CD4-positive, alpha-beta T cell treated with Interleukin-6 for 4 hours (primary cell): ENCODE data around the gene TCN1.
"Not testable (repeated sequence)": the region's sequence is repeated elsewhere in the genome, so short reads cannot be mapped to it uniquely, and the experiment has no call there.

ENCODE experiments used
- DNase-seq: peaks from one replicate; pipeline ENCODE4 v3.0.0-alpha.2; 2020; ENCODE audit warnings: mixed read lengths

TCN1 gene, protein sequence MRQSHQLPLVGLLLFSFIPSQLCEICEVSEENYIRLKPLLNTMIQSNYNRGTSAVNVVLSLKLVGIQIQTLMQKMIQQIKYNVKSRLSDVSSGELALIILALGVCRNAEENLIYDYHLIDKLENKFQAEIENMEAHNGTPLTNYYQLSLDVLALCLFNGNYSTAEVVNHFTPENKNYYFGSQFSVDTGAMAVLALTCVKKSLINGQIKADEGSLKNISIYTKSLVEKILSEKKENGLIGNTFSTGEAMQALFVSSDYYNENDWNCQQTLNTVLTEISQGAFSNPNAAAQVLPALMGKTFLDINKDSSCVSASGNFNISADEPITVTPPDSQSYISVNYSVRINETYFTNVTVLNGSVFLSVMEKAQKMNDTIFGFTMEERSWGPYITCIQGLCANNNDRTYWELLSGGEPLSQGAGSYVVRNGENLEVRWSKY

DNA sequence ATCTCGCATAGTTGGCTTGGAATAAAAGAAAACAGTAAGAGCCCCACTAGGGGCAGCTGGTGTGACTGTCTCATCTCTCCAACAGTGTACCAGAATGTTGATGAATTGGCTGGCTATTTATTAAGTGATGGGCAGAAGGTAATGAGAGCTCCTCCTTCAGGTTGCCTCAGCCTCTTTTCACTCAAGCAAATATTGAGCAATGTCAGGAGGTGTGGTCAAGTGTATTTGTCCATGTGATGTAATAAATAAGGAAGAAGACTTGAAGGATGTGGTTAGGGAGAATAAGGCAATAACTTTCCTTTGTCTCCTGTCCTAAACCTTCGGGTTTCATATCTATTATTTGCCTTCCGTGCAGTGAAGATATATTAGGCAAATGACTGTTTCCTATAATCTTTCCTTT, at the start of gene TCN1:
Gene TCN1 (minus strand): TSS at position 91 of the 400 bp plus-strand sequence. CDS start 17 bp downstream, at position 74.
- no peak for DNase-seq

DNA sequence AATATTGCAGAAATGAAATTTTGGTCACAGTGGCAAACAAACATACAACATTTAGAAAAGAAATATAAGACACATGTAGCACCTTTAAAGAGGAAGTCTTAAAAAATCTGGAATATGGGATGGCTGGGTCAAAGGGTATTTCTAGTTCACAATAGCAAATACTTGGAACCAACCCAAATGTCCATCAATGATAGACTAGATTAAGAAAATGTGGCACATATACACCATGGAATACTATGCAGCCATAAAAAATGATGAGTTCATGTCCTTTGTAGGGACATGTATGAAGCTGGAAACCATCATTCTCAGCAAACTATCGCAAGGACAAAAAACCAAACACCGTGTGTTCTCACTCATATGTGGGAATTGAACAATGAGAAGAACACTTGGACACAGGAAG, 37.3 kb upstream of the TCN1 start:
- DNase-seq: not testable (repeated sequence)

- DNase-seq: no peak
Observed at GRCh38 chr11:59901306-59901705, 35.0 kb upstream of the TCN1 start.

DNA sequence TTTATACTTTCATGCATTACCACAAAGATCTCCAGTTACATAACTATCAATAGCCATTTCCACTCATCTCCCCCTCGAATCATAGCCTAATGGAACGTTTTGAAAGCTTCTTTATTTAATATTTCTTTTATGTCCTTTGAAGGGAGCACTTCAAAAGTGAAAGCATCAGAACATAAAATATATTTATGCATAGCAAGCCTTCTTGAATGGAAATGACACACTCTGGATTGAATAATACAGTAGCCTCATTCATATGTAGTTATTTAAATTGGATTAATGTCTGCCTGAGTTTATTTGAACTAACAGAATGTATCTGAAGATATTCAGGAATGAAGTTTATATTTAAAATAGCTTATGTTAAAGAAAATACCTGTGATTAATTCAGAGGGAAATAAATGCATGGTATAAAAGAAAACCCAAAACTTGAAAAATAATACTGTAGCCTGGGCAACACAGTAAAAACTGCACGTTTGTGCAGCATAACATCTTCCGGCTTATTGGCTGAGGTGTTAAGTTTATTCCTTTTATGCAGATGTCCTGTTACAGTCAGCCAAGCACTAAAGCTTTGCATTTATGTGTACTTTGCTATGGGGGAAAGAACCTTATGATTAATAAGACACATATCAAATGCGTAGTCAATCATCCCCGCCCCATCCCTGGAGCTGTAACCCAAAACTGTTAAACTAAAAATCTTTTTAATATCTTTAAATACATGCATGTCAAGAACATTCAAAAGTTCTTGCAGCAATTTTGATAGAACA, 34.3 kb upstream of the TCN1 start:
- no peak for DNase-seq

GRCh38 chr11:59899532-59899931, 33.2 kb upstream of the TCN1 start:
- no peak for DNase-seq

DNA sequence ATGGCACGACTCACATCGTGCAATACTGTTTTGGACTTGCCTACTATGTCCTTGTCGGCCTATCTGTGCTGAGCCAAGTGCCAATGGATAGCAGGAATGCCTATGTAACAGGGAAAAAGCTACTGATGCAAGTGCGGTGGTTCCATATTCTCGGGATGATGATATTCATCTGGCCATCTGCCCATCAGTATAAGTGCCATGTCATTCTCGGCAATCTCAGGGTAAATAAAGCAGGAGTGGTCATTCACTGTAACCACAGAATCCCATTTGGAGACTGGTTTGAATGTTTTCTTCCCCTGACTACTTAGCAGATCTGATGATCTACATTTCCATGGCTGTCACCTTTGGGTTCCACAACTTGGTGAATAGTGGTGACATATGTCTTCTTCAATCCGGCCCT, 32.4 kb upstream of the TCN1 start:
- no peak for DNase-seq

- DNase-seq: no peak
Observed at GRCh38 chr11:59898046-59898445, 31.8 kb upstream of the TCN1 start.

DNA sequence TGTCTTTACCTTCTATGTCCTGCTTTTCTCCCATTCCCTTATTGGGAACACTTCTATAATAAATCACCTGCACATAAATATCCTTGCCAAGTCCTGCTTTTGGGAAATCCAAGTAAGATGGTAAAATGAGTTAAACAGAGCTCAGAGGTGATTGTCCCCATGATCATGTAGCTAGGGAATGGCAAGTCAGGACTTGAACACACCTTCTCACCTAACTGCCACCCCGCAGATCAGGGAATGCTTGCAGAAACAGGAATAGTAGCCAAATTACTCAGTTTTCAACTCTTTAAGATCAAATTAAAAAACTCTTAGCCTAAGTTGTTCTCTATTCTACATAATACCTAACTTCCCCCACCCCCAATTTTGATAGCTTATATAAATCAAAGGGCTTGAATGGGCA, 28.3 kb upstream of the TCN1 start:
- no peak for DNase-seq

GRCh38 chr11:59891781-59892181, 25.5 kb upstream of the TCN1 start:
- no peak for DNase-seq

- DNase-seq: not testable (repeated sequence)
Observed at GRCh38 chr11:59887156-59887555, 20.9 kb upstream of the TCN1 start.

GRCh38 chr11:59883597-59883996, 17.3 kb upstream of the TCN1 start:
- no peak for DNase-seq

- DNase-seq: no peak
Observed at GRCh38 chr11:59879567-59879966, 13.3 kb upstream of the TCN1 start.

- DNase-seq: no peak
Observed at GRCh38 chr11:59878575-59878974, 12.3 kb upstream of the TCN1 start, which contains the start of gene OOSP3. Gene OOSP3, plus strand, starts transcription at chr11:59878782. Its CDS starts 27 bp downstream, at chr11:59878809.

DNA sequence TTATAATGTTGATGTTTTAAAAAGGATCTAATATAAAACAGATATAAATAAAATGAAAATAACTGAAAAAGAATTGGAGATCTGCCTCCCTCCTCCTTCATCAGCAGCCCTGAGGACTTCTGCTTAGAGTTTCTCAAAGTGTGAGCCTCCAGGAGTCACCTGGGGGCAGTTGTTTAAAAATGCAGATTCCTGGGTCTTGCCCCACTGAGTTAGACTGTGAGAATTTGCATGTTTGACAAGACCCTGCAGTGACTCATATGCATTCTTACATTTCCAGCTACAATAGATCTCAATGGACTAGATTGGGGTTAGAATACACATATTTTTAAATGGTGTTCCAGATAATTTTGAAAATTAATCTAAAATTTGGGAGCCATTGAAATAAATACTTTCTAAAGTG, 11.5 kb upstream of the TCN1 start:
- no peak for DNase-seq

- DNase-seq: no peak
Observed at GRCh38 chr11:59877325-59877724, 11.0 kb upstream of the TCN1 start.

DNA sequence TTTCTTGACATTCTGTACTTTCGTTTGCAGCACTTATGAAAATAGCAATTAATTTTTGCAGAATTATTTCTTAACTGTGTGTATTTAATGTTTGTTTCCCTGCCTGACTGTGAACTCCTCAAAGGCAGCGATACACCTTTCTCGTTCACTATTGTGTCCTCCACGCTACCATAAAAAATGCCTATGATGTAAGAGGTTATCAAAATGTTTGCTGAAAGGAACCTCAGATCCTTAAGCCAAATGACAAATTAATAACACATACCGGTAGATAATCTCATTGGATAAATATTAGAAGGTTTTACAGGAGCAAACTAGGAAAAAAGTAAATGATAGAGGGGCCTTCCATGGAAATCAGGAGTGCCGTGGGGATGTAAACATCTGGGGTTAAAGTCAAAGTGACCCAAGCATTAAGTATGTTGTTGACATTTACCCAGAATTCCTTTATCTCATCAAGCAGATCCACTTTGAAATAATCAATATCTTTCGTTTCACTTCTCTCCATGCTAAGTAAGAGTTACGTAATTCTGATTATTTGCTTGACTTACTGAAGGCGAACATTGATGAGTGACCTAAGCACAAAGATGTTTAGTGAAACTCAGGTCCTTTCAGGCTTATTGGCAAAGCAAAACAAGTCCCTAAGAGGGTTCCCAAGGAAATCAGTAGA, 9.7 kb upstream of the TCN1 start:
- no peak for DNase-seq

DNA sequence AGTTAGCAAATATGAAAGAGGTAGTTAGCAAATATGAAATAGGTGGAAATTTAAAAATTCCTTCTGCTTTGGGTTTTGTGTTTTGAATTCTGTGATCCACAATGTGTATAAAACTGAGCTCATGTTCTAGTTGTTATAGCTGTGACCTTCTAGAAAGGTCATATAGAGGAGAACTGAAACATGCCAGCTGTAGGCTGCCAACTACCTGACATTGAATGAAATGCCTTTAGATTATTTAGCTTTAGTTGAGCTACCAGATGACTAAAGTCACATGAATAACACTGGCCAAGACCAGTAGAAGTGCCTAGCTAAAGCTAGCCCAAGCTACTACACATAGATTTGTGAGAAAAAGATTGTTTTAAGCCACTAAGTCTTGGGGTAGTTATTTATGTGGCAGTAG, 5.8 kb upstream of the TCN1 start:
- DNase-seq: no peak

DNA sequence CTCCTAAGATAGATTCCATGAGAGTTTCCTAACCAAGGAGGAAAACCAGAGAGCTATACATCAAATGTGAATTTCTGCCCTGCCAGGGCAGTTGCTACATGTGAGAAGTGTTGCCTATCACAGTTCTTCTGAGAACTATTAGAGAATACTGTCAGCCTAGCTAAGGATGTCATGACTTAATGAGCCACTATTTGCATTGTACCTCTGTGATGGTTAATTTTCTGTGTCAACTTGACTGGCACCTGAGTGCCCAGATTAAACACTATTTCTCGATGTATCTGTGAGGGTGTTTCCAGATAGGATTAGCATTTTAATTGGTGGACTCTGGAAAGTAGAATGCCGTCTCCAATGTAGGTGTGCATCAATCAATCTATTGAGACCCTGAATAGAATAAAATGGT, 1.7 kb upstream of the TCN1 start:
- no peak for DNase-seq

DNA sequence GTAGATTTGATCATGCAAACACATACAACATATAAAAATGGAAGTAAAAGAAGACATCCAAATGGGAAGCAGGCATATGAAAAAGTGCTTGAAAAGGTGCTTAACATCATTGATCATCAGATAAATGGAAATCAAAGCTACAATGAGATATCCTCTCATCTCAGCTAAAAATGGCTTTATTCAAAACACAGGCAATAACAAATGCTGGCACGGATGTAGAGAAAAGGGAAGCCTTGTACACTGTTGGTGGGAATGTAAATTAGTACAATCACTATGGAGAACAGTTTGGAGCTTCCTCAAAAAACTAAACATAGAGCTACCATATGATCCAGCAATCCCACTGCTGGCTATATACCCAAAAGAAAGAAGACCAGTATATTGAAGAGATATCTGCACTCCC, 549 bp upstream of the TCN1 start:
- no peak for DNase-seq

DNA sequence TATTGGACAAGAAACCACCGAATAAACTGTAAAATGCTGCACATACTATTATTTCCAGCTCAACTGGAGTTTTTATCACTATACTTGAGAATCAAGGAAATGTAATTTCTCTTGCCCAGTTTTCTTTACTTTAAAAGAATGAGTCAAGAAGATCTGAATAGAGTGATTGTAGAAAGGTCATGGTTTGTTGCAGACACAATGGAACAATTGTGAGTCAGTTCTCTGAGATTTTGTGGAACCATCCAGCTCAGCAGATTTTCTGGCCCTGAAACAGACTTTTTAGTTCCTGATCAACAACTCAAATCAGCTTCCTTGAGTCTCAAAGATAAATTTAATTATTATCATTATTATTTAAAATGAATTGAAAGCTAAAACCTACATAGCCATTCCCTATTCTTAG, 1.3 kb downstream of the TCN1 start:
- DNase-seq: no peak

- DNase-seq: no peak
Observed at GRCh38 chr11:59862252-59862651, 4.0 kb downstream of the TCN1 start.

DNA sequence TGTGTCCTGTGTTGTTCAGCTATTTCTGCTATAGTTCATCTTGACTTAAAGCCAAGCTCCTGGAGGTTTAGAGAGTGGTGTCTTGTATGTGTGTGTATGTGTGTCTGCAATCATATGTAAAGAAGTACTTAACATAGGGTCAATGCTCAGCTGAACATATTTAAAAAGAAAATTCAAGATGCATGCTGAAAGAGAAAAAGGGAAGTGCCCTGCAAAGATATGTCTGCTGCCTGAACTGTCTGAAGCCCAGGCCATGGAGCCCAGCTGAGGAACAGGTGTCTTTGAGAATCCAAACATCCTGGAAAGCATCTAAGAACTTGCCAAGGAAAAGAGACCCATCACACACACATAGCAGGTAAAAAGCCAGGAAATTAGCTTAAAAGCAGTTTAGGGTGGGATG, 6.6 kb downstream of the TCN1 start:
- no peak for DNase-seq
